ENCODE data around the gene ETV3L. TPM values are rescaled to one million over a fixed set of nuclear protein-coding genes. Genes with fewer than 3 reads are reported as not detected.

Gene ETV3L
- polyA plus RNA-seq, 2 donors: not detected

DNA sequence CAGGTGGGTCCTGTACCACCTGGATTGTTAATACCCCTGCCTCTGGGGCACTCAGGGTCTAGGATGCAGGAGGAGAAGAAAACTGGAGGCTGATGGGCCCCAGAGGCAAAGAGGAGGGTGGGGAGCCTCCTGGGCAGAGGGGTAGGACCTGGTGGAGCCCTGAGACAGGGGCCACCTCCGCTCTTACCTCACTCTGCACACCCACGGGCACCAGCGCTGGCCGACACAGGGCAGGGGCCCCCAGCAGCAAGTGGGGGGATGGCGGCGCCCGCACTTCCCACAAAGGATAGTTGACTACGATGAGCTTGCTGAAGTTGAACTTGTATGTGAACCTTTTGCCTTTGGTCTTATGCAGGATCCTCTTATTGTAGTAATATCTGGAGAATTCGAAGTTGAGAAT lies 1.1 kb downstream of the ETV3L start:
- no peaks in the 10 kb centered on the region for H3K36me3 ChIP-seq (ENCODE audit: control insufficient read depth in 2 of 2, insufficient read depth in 2 of 2, low read length in 1 of 2)
- H3K4me1 ChIP-seq (ENCODE audit: control insufficient read depth in 2 of 2, insufficient read depth in 2 of 2, low read length in 1 of 2): peaks cover 0 to 2% of the 10 kb centered on the region in 2 donors
- no peak overlapping the region for H3K27ac ChIP-seq (ENCODE audit: low read depth in 2 of 2, low read length in 1 of 2)
- H3K27me3 ChIP-seq (ENCODE audit: control insufficient read depth in 1 of 2, insufficient read depth in 2 of 2, low read length in 2 of 2): no peaks in the 10 kb centered on the region
- WGBS, 2 donors: 88 to 90% methylated on average over 9 of the region's 9 CpGs
- no peak overlapping the region for H3K4me3 ChIP-seq (ENCODE audit: low read depth in 1 of 2, low read length in 2 of 2)
- no peaks in the 10 kb centered on the region for H3K9me3 ChIP-seq (ENCODE audit: control insufficient read depth in 2 of 2, insufficient read depth in 1 of 2, low read depth in 1 of 2, low read length in 1 of 2)

DNA sequence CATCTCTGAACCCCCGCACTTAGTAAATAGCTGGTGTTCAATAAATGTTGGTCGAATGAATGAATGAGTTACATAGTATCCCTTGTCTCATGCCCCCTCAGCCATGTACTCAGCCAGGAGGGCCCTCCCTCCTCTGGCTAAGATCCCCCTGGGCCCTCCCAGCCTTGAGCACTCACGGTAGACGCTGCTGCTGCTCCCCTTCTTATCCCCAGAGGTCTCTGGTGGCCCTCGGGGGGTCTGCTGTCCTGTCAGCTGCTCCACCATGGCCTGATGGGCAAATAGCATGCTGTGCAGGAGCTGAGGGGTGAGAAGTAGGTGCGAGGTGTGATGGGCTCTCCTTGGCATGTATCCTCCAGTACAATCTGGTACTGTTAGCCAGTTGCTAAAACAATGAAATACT lies 1.9 kb downstream of the ETV3L start:
- no peaks in the 10 kb centered on the region for H3K36me3 ChIP-seq (ENCODE audit: control insufficient read depth in 2 of 2, insufficient read depth in 2 of 2, low read length in 1 of 2)
- H3K4me1 ChIP-seq (ENCODE audit: control insufficient read depth in 2 of 2, insufficient read depth in 2 of 2, low read length in 1 of 2): peaks cover 0 to 2% of the 10 kb centered on the region in 2 donors
- H3K4me3 ChIP-seq (ENCODE audit: low read depth in 1 of 2, low read length in 2 of 2): no peak overlapping the region
- no peaks in the 10 kb centered on the region for H3K9me3 ChIP-seq (ENCODE audit: control insufficient read depth in 2 of 2, insufficient read depth in 1 of 2, low read depth in 1 of 2, low read length in 1 of 2)
- no peaks in the 10 kb centered on the region for H3K27me3 ChIP-seq (ENCODE audit: control insufficient read depth in 1 of 2, insufficient read depth in 2 of 2, low read length in 2 of 2)
- H3K27ac ChIP-seq (ENCODE audit: low read depth in 2 of 2, low read length in 1 of 2): no peak overlapping the region
- WGBS, 2 donors: 76 to 81% methylated on average over 6 of the region's 6 CpGs

DNA sequence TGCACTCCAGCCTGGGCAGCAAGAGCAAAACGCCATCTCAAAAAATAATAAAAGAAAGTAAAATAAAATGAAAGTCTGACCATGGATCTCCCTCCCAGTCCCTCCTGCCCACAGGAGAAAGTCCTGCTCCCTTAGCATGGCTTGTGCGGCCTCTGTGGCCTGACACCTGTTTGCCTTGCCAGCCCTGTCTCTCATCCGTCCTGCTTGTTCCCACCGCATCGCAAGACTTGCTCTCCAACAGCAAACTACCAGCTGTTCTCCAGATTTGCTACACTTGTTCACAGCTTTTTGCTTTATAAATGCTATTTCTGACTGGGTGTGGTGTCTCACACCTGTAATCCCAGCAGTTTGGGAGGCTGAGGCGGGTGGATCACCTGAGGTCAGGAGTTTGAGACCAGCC lies 2.7 kb downstream of the ETV3L start:
- H3K27me3 ChIP-seq (ENCODE audit: control insufficient read depth in 1 of 2, insufficient read depth in 2 of 2, low read length in 2 of 2): no peaks in the 10 kb centered on the region
- 85 to 87% methylated on average over 6 of the region's 6 CpGs for WGBS, 2 donors
- H3K4me1 ChIP-seq (ENCODE audit: control insufficient read depth in 2 of 2, insufficient read depth in 2 of 2, low read length in 1 of 2): peaks cover 0 to 2% of the 10 kb centered on the region in 2 donors
- H3K4me3 ChIP-seq (ENCODE audit: low read depth in 1 of 2, low read length in 2 of 2): no peak overlapping the region
- no peaks in the 10 kb centered on the region for H3K9me3 ChIP-seq (ENCODE audit: control insufficient read depth in 2 of 2, insufficient read depth in 1 of 2, low read depth in 1 of 2, low read length in 1 of 2)
- H3K27ac ChIP-seq (ENCODE audit: low read depth in 2 of 2, low read length in 1 of 2): no peak overlapping the region
- no peaks in the 10 kb centered on the region for H3K36me3 ChIP-seq (ENCODE audit: control insufficient read depth in 2 of 2, insufficient read depth in 2 of 2, low read length in 1 of 2)

DNA sequence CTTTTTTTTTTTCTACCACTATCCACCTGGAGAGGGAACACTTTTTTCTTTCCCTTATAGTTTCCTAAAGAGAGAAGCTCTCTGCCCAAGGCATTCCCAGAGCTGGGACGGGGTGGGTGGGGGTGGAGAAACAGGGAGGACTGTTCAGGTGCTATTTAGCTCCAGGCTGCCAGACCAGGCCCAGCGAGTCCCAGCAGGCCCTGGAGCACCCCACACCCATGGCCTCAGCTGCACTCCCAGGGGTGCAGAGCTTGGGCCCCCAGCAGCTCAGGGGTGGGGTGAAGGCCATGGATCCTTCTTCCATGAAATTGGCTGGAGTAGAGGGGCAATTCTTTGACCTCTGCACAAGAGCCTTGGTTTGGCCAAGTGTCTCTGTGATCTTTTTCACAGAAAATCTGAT lies 4.1 kb downstream of the ETV3L start:
- no peaks in the 10 kb centered on the region for H3K9me3 ChIP-seq (ENCODE audit: control insufficient read depth in 2 of 2, insufficient read depth in 1 of 2, low read depth in 1 of 2, low read length in 1 of 2)
- H3K36me3 ChIP-seq (ENCODE audit: control insufficient read depth in 2 of 2, insufficient read depth in 2 of 2, low read length in 1 of 2): no peaks in the 10 kb centered on the region
- WGBS, 2 donors: 57 to 64% methylated on average over 2 of the region's 2 CpGs
- peaks cover 0 to 2% of the 10 kb centered on the region in 2 donors for H3K4me1 ChIP-seq (ENCODE audit: control insufficient read depth in 2 of 2, insufficient read depth in 2 of 2, low read length in 1 of 2)
- H3K27me3 ChIP-seq (ENCODE audit: control insufficient read depth in 1 of 2, insufficient read depth in 2 of 2, low read length in 2 of 2): no peaks in the 10 kb centered on the region
- no peak overlapping the region for H3K4me3 ChIP-seq (ENCODE audit: low read depth in 1 of 2, low read length in 2 of 2)
- H3K27ac ChIP-seq (ENCODE audit: low read depth in 2 of 2, low read length in 1 of 2): no peak overlapping the region

DNA sequence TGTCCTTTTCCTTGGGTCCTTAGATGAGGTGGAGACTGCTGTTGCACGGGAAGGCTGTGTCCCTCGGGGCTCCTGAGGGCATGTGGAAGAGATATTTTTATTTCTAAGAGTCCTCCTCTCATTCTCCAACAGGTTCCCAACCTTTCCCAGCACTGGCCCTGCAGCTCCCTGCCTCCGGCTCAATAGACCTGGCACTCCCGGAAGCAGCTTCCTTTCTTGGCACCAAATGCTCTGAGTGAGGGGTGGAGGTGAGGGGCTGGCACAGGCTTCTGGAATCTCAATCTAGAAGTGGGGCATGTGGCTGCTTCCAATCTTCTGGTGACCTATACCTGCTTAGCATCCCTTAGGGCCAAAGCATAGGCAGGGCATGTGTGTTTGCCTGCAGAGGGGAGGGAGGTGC lies 4.5 kb downstream of the ETV3L start:
- no peaks in the 10 kb centered on the region for H3K9me3 ChIP-seq (ENCODE audit: control insufficient read depth in 2 of 2, insufficient read depth in 1 of 2, low read depth in 1 of 2, low read length in 1 of 2)
- no peaks in the 10 kb centered on the region for H3K27me3 ChIP-seq (ENCODE audit: control insufficient read depth in 1 of 2, insufficient read depth in 2 of 2, low read length in 2 of 2)
- peaks cover 0 to 2% of the 10 kb centered on the region in 2 donors for H3K4me1 ChIP-seq (ENCODE audit: control insufficient read depth in 2 of 2, insufficient read depth in 2 of 2, low read length in 1 of 2)
- no peak overlapping the region for H3K4me3 ChIP-seq (ENCODE audit: low read depth in 1 of 2, low read length in 2 of 2)
- WGBS, 2 donors: 40 to 42% methylated on average over 4 of the region's 4 CpGs
- no peaks in the 10 kb centered on the region for H3K36me3 ChIP-seq (ENCODE audit: control insufficient read depth in 2 of 2, insufficient read depth in 2 of 2, low read length in 1 of 2)
- H3K27ac ChIP-seq (ENCODE audit: low read depth in 2 of 2, low read length in 1 of 2): no peak overlapping the region

DNA sequence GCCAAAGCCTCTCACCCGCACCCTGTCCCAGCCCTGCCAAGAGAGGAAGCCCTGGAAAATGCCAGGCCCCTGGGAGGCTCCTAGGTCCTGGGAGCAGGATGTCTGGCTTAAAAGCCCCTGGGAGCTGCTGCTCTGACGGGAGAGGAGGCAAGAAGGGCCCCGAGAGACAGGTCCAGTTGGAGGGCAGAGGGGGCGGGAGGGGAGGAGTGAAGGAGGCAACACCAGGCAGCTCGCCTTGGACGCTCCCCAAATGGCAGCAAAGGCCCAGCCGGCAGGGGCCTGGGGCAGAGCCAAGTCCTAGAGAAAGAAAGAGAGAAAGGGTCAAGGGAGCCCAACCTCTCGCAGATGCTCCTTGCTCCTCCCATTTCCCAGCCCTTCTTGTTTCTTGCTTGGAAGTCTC lies 6.8 kb downstream of the ETV3L start:
- no peaks in the 10 kb centered on the region for H3K36me3 ChIP-seq (ENCODE audit: control insufficient read depth in 2 of 2, insufficient read depth in 2 of 2, low read length in 1 of 2)
- H3K9me3 ChIP-seq (ENCODE audit: control insufficient read depth in 2 of 2, insufficient read depth in 1 of 2, low read depth in 1 of 2, low read length in 1 of 2): no peaks in the 10 kb centered on the region
- H3K4me1 ChIP-seq (ENCODE audit: control insufficient read depth in 2 of 2, insufficient read depth in 2 of 2, low read length in 1 of 2): peaks cover 0 to 2% of the 10 kb centered on the region in 2 donors
- no peaks in the 10 kb centered on the region for H3K27me3 ChIP-seq (ENCODE audit: control insufficient read depth in 1 of 2, insufficient read depth in 2 of 2, low read length in 2 of 2)
- WGBS, 2 donors: 49 to 58% methylated on average over 8 of the region's 8 CpGs
- H3K4me3 ChIP-seq (ENCODE audit: low read depth in 1 of 2, low read length in 2 of 2): no peak overlapping the region
- H3K27ac ChIP-seq (ENCODE audit: low read depth in 2 of 2, low read length in 1 of 2): no peak overlapping the region

DNA sequence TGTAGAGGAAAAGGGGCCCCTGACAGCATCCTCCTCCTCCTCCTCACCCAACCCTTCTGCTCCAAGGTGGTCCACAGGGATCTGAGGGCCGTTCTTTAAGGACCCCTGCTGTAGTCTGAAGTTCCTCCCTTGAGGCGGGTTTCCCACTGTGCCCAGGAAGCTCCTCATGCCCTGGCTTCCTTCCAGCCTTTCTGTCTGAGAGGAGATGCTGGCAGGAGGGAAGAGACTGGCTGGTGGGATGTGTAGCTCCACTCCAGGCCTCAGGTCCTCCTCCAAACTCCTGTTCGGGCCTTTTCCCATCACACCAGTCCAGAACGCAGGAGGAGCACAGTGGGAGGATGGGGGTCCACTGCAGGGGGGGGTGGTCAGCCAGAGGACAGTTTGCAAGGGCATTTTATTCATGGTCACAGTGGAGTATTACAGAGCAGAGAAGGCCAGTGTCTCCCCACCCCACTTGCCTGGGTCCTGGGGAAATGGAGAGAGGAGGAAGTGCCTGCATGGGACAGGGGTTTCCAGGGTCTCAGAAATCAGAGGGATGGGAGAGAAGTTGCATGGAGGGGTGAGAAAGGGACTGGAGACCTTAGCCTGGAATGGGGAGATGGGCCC lies 7.8 kb downstream of the ETV3L start:
- Histone ChIP-seq H3K27me3 (ENCODE audit: control insufficient read depth in 1 of 2, insufficient read depth in 2 of 2, low read length in 2 of 2) (no peaks in the 10 kb centered on the region), H3K9me3 (ENCODE audit: control insufficient read depth in 2 of 2, insufficient read depth in 1 of 2, low read depth in 1 of 2, low read length in 1 of 2) (no peaks in the 10 kb centered on the region)
- WGBS, 2 donors: 75 to 77% methylated on average over 4 of the region's 4 CpGs

DNA sequence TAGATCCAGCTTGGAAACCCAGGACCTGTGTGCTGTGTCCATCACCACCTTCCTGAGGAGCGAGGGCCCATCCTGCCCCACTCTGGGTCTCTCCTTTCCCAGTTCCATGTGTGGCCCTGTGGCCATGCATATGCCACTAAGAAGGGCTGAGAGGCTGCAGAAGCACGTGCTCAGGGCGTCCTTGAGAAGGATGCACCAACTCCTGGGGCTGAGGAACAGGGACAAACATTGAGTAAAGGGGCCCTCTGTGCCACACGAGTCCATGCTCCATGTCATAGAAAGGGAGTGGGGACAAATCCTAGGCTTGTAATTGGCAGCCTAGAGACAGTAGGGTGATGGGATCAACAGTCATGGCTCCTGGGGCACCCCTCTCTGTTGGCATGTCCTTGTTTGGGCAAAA lies 8.4 kb downstream of the ETV3L start:
- Histone ChIP-seq H3K4me3 (ENCODE audit: low read depth in 1 of 2, low read length in 2 of 2) (no peak overlapping the region), H3K4me1 (ENCODE audit: control insufficient read depth in 2 of 2, insufficient read depth in 2 of 2, low read length in 1 of 2) (peaks cover 0 to 2% of the 10 kb centered on the region in 2 donors), H3K9me3 (ENCODE audit: control insufficient read depth in 2 of 2, insufficient read depth in 1 of 2, low read depth in 1 of 2, low read length in 1 of 2) (no peaks in the 10 kb centered on the region), H3K27ac (ENCODE audit: low read depth in 2 of 2, low read length in 1 of 2) (no peak overlapping the region), H3K27me3 (ENCODE audit: control insufficient read depth in 1 of 2, insufficient read depth in 2 of 2, low read length in 2 of 2) (no peaks in the 10 kb centered on the region), H3K36me3 (ENCODE audit: control insufficient read depth in 2 of 2, insufficient read depth in 2 of 2, low read length in 1 of 2) (no peaks in the 10 kb centered on the region)
- WGBS, 2 donors: 89 to 92% methylated on average over 4 of the region's 4 CpGs

More for the DNA sequence above, 7.8 kb downstream of the ETV3L start:
- no peak overlapping the region for H3K27ac ChIP-seq (ENCODE audit: low read depth in 2 of 2, low read length in 1 of 2)
- peaks cover 0 to 2% of the 10 kb centered on the region in 2 donors for H3K4me1 ChIP-seq (ENCODE audit: control insufficient read depth in 2 of 2, insufficient read depth in 2 of 2, low read length in 1 of 2)
- no peak overlapping the region for H3K4me3 ChIP-seq (ENCODE audit: low read depth in 1 of 2, low read length in 2 of 2)
- no peaks in the 10 kb centered on the region for H3K36me3 ChIP-seq (ENCODE audit: control insufficient read depth in 2 of 2, insufficient read depth in 2 of 2, low read length in 1 of 2)

DNA sequence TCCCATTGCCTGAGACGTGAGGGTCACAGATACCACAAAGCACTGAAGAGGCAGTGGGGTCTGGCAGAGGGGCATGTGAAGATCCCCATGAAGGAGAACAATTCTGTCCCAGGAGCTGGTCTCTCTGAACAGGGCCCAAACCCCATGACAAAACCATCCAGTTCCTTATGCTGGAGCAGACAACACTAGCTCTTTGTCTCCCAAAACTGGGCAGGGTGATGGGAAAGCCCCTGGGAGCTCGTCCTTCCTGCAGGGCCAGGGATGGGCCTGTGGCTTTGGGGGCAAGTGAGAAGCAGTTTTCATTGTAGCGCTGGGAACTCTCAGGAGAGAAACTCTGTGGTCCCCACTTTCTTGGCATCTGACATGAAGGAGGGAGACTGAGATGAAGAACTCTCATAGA lies 8.8 kb downstream of the ETV3L start:
- WGBS, 2 donors: 61 to 68% methylated on average over 3 of the region's 3 CpGs
- H3K27me3 ChIP-seq (ENCODE audit: control insufficient read depth in 1 of 2, insufficient read depth in 2 of 2, low read length in 2 of 2): no peaks in the 10 kb centered on the region

DNA sequence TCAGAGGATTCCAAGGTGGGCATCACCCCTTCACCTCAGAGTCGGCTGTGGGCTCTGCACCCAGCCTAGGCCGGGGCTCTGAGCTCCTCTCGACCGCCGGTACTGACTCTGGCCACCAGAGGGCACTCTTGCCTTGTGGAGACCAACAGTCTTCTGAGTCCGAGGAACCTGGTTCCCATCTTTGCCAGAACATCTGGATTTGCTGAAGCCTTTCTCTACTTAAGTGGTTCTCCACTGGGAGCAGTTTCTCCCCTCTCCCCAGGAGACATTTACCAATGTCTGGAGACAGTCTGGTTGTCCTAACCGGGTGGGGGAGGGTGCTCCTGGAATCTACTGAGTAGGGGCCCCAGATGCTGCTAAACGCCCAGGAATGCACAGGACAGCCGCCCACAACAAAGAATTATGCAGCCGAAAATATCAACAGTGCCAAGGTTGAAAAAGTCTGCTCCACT lies 9.4 kb downstream of the ETV3L start:
- H3K4me3 ChIP-seq (ENCODE audit: low read depth in 1 of 2, low read length in 2 of 2): no peak overlapping the region
- no peaks in the 10 kb centered on the region for H3K9me3 ChIP-seq (ENCODE audit: control insufficient read depth in 2 of 2, insufficient read depth in 1 of 2, low read depth in 1 of 2, low read length in 1 of 2)
- no peaks in the 10 kb centered on the region for H3K4me1 ChIP-seq (ENCODE audit: control insufficient read depth in 2 of 2, insufficient read depth in 2 of 2, low read length in 1 of 2)
- no peaks in the 10 kb centered on the region for H3K36me3 ChIP-seq (ENCODE audit: control insufficient read depth in 2 of 2, insufficient read depth in 2 of 2, low read length in 1 of 2)
- no peaks in the 10 kb centered on the region for H3K27me3 ChIP-seq (ENCODE audit: control insufficient read depth in 1 of 2, insufficient read depth in 2 of 2, low read length in 2 of 2)
- WGBS, 2 donors: 18% methylated on average over 10 of the region's 10 CpGs
- H3K27ac ChIP-seq (ENCODE audit: low read depth in 2 of 2, low read length in 1 of 2): no peak overlapping the region

More for the DNA sequence above, 8.8 kb downstream of the ETV3L start:
- H3K27ac ChIP-seq (ENCODE audit: low read depth in 2 of 2, low read length in 1 of 2): no peak overlapping the region
- no peaks in the 10 kb centered on the region for H3K9me3 ChIP-seq (ENCODE audit: control insufficient read depth in 2 of 2, insufficient read depth in 1 of 2, low read depth in 1 of 2, low read length in 1 of 2)
- peaks cover 0 to 2% of the 10 kb centered on the region in 2 donors for H3K4me1 ChIP-seq (ENCODE audit: control insufficient read depth in 2 of 2, insufficient read depth in 2 of 2, low read length in 1 of 2)
- H3K36me3 ChIP-seq (ENCODE audit: control insufficient read depth in 2 of 2, insufficient read depth in 2 of 2, low read length in 1 of 2): no peaks in the 10 kb centered on the region
- no peak overlapping the region for H3K4me3 ChIP-seq (ENCODE audit: low read depth in 1 of 2, low read length in 2 of 2)

All from esophagus (tissue), 2 donors.